ENCODE results near the gene TAS2R5. TPM values are rescaled to one million over a fixed set of nuclear protein-coding genes. Genes with fewer than 3 reads are reported as not detected.

The TAS2R5 gene
- total and polyA plus RNA-seq, 2 experiments from 2014 or later = 1.6 to 5.1 TPM

GRCh38 chr7:141838581-141838980 is 48.6 kb downstream of the TAS2R5 start:
- Histone ChIP-seq H3K36me3 (replicated peaks; ENCODE audit: insufficient read depth, low read depth) (no peaks in the 10 kb centered on the region), H3K4me3 (no peak overlapping the region), H3K9me3 (ENCODE audit: low read depth) (no peaks in the 10 kb centered on the region), H3K4me2 (no peak overlapping the region), H3K27ac (no peak overlapping the region), H3K79me2 (no peaks in the 10 kb centered on the region), H4K20me1 (ENCODE audit: insufficient read depth, poor library complexity, severe bottlenecking) (no peaks in the 10 kb centered on the region), H2AFZ (no peak overlapping the region), H3K9me2 (replicated peaks; ENCODE audit: insufficient read depth) (no peaks in the 10 kb centered on the region), H3K27me3 (no peaks in the 10 kb centered on the region), H3K4me1 (ENCODE audit: insufficient read depth) (peaks cover 8% of the 10 kb centered on the region)
- no peak for DNase-seq (ENCODE audit: low spot score)
- 89% methylated on average over 1 of the region's 1 CpG for WGBS (ENCODE audit: low lambda C conversion rate, missing lambda C conversion rate)
- no peak for TF ChIP-seq EZH2 (IDR thresholded peaks at IDR 0.05; ENCODE audit: borderline replicate concordance)
- no peak for TF ChIP-seq EZH2phosphoT487 (IDR thresholded peaks at IDR 0.05; ENCODE audit: low read depth, severe bottlenecking, unreplicated experiment)
- TF ChIP-seq CTCF (IDR thresholded peaks at IDR 0.05; ENCODE audit: poor library complexity) = no peak

- Histone ChIP-seq H2AFZ (no peak overlapping the region), H3K4me3 (no peak overlapping the region), H3K4me2 (no peak overlapping the region), H3K9me2 (replicated peaks; ENCODE audit: insufficient read depth) (no peaks in the 10 kb centered on the region), H3K27ac (no peak overlapping the region), H3K36me3 (replicated peaks; ENCODE audit: insufficient read depth, low read depth) (no peaks in the 10 kb centered on the region), H3K9me3 (ENCODE audit: low read depth) (no peaks in the 10 kb centered on the region), H4K20me1 (ENCODE audit: insufficient read depth, poor library complexity, severe bottlenecking) (no peaks in the 10 kb centered on the region), H3K79me2 (no peaks in the 10 kb centered on the region), H3K27me3 (no peaks in the 10 kb centered on the region), H3K4me1 (ENCODE audit: insufficient read depth) (peaks cover 8% of the 10 kb centered on the region)
- TF ChIP-seq CTCF (IDR thresholded peaks at IDR 0.05; ENCODE audit: poor library complexity) (no peak), EZH2phosphoT487 (IDR thresholded peaks at IDR 0.05; ENCODE audit: low read depth, severe bottlenecking, unreplicated experiment) (no peak), EZH2 (IDR thresholded peaks at IDR 0.05; ENCODE audit: borderline replicate concordance) (no peak)
- 92% methylated on average over 4 of the region's 4 CpGs for WGBS (ENCODE audit: low lambda C conversion rate, missing lambda C conversion rate)
- DNase-seq (ENCODE audit: low spot score) = no peak
Measured at GRCh38 chr7:141839256-141839655, 49.2 kb downstream of the TAS2R5 start.

- no peaks in the 10 kb centered on the region for H3K9me2 ChIP-seq (replicated peaks; ENCODE audit: insufficient read depth)
- H3K27ac ChIP-seq = no peak overlapping the region
- H3K27me3 ChIP-seq = no peaks in the 10 kb centered on the region
- DNase-seq (ENCODE audit: low spot score) = no peak
- no peak overlapping the region for H2AFZ ChIP-seq
- no peak overlapping the region for H3K4me3 ChIP-seq
- H3K79me2 ChIP-seq = no peaks in the 10 kb centered on the region
- H3K9me3 ChIP-seq (ENCODE audit: low read depth) = no peaks in the 10 kb centered on the region
- TF ChIP-seq EZH2phosphoT487 (IDR thresholded peaks at IDR 0.05; ENCODE audit: low read depth, severe bottlenecking, unreplicated experiment) = no peak
- TF ChIP-seq EZH2 (IDR thresholded peaks at IDR 0.05; ENCODE audit: borderline replicate concordance) = no peak
- TF ChIP-seq CTCF (IDR thresholded peaks at IDR 0.05; ENCODE audit: poor library complexity) = no peak
- H3K36me3 ChIP-seq (replicated peaks; ENCODE audit: insufficient read depth, low read depth) = no peaks in the 10 kb centered on the region
- H4K20me1 ChIP-seq (ENCODE audit: insufficient read depth, poor library complexity, severe bottlenecking) = no peaks in the 10 kb centered on the region
- 97% methylated on average over 5 of the region's 5 CpGs for WGBS (ENCODE audit: low lambda C conversion rate, missing lambda C conversion rate)
- no peak overlapping the region for H3K4me2 ChIP-seq
- peaks cover 8% of the 10 kb centered on the region for H3K4me1 ChIP-seq (ENCODE audit: insufficient read depth)
Measured at GRCh38 chr7:141840708-141841107, 50.7 kb downstream of the TAS2R5 start.

Other genes with a start within 250 kb of the TAS2R5 start
- 21.2 and 27.1 TPM in 2 replicates for gene AGK, start 238.8 kb upstream of the TAS2R5 start, total RNA-seq
- gene AGK, start 238.8 kb upstream of the TAS2R5 start, polyA plus RNA-seq = 15.8 and 16.7 TPM in 2 replicates
- gene DENND11, start 88.1 kb upstream of the TAS2R5 start, total RNA-seq = 29.1 and 29.5 TPM in 2 replicates
- 4.0 and 5.6 TPM in 2 replicates for gene DENND11, start 88.1 kb upstream of the TAS2R5 start, polyA plus RNA-seq
- gene WEE2, start 81.9 kb upstream of the TAS2R5 start, total RNA-seq = 3.6 and 3.7 TPM in 2 replicates
- gene WEE2, start 81.9 kb upstream of the TAS2R5 start, polyA plus RNA-seq = 0.60 and 0.89 TPM in 2 replicates
- gene SSBP1, start 51.9 kb upstream of the TAS2R5 start, total RNA-seq = 153 and 186 TPM in 2 replicates
- 212 and 220 TPM in 2 replicates for gene SSBP1, start 51.9 kb upstream of the TAS2R5 start, polyA plus RNA-seq
- gene TAS2R3, start 26.1 kb upstream of the TAS2R5 start, total RNA-seq = 0.87 and 1.3 TPM in 2 replicates
- not detected in 2 replicates for gene TAS2R3, start 26.1 kb upstream of the TAS2R5 start, polyA plus RNA-seq
- 1.9 and 2.6 TPM in 2 replicates for gene TAS2R4, start 13.5 kb upstream of the TAS2R5 start, total RNA-seq
- gene TAS2R4, start 13.5 kb upstream of the TAS2R5 start, polyA plus RNA-seq = not detected in 2 replicates
- not detected in 2 replicates for gene PRSS37, start 51.3 kb downstream of the TAS2R5 start, total RNA-seq
- gene PRSS37, start 51.3 kb downstream of the TAS2R5 start, polyA plus RNA-seq = 0.13 TPM in 1 of 2 replicates, not detected in the other
- gene OR9A4, start 126.2 kb downstream of the TAS2R5 start, total RNA-seq = not detected in 2 replicates
- gene OR9A4, start 126.2 kb downstream of the TAS2R5 start, polyA plus RNA-seq = not detected in 2 replicates
- gene CLEC5A, start 156.8 kb downstream of the TAS2R5 start, total RNA-seq = not detected in 2 replicates
- not detected in 2 replicates for gene CLEC5A, start 156.8 kb downstream of the TAS2R5 start, polyA plus RNA-seq
- not detected in 2 replicates for gene TAS2R38, start 183.6 kb downstream of the TAS2R5 start, total RNA-seq
- gene TAS2R38, start 183.6 kb downstream of the TAS2R5 start, polyA plus RNA-seq = not detected in 2 replicates
- 2.5 and 2.7 TPM in 2 replicates for gene MGAM, start 205.7 kb downstream of the TAS2R5 start, total RNA-seq
- 0.89 and 1.0 TPM in 2 replicates for gene MGAM, start 205.7 kb downstream of the TAS2R5 start, polyA plus RNA-seq